Measurements from ENCODE around the gene FOXL1. TPM values are rescaled to one million over a fixed set of nuclear protein-coding genes. Genes with fewer than 3 reads are reported as not detected.
"Not testable (repeated sequence)": the region's sequence is repeated elsewhere in the genome, so short reads cannot be mapped to it uniquely, and the experiment has no call there.

Gene FOXL1
- total RNA-seq, 1 donor from 2014 or later = 8.2 TPM

DNA sequence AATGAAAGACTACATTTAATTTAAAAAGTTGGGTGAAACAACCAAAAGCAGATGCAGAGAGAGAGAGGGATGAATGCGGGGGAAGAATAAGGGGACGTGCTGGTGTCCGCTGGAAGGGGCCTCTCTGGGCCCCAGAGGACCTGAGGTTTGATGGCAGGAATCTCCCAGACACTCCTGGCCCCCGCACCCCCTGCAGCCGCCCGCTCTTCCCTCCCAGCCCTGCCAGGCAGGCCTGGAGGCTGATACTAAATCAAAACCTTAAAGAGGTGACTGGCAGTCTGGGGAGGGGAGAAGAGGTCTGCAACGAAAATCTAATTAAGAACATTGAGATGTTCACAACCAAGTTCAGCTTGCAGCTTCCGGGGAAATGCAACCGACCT, 2.4 kb downstream of the FOXL1 start:
- DNase-seq (ENCODE audit: low spot score) = no peak

- no peak for DNase-seq (ENCODE audit: low spot score)
Observed at GRCh38 chr16:86581458-86581857, 3.1 kb downstream of the FOXL1 start.

GRCh38 chr16:86584071-86584685, 5.8 kb downstream of the FOXL1 start:
- DNase-seq (ENCODE audit: low spot score) = no peak

DNA sequence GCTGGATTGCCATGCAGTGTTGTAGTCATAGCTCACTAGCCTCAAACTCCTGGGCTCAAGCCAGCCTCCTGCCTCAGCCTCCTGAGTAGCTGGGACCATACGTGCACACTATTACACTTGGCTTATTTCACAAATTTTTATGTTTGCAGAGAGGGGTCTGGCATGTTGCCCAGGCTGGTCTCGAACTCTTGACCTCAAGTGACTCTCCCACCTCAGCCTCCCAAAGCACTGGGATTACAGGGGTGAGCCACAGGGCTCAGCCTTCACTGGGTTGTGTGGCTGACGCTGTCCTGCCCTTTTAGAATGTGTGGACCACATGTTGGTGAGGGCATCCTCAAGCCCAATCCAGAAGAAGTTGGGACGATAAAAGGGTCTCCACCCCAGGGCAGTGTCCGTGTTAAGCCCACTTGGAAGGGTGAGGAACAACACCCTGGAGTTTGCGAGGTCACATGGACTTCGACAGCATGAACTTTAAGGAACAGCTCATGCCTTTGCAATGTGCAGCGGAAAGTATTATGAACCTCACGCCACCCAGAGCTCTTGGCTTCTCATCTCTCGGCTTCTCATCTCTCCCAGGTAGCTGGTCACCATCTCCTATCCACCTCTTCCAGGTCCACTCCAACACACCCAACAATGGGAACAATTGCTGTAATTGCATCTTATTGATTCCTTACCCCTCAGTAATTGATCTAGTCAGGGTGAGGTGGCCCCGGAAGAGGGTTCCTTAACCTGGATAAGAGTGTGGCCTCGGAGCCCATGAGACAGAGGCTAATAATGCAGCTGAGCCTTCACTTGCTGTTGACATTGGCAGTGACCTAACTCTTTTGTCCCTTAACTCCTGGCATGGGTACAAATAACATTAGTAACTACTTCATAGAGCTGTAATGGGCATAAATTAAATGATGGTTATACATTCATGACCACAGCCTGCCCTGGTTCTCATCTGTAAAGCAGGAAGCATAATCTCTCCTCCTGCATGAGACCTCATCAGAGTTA, 6.7 kb downstream of the FOXL1 start:
- peak; percentile 66 for DNase-seq (ENCODE audit: low spot score)

- DNase-seq (ENCODE audit: low spot score) = no peak
Observed at GRCh38 chr16:86585821-86586611, 7.7 kb downstream of the FOXL1 start.

DNA sequence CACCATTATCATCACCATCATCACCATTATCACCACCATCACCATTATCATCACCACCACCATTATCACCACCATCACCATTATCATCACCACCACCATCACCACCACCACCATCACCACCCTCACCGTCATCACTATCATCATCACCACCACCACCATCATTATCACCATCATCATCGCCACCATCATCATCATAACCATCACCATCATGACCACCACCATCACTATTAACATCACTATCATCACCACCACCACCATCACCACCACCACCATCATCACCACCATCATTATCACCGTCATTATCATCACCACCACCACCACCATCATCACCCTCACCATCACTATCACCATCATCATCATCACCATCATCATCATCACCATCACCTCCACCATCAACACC, 9.1 kb downstream of the FOXL1 start:
- DNase-seq (ENCODE audit: low spot score) = no peak

- not testable (repeated sequence) for DNase-seq (ENCODE audit: low spot score)
Observed at GRCh38 chr16:86587955-86588354, 9.6 kb downstream of the FOXL1 start.

DNA sequence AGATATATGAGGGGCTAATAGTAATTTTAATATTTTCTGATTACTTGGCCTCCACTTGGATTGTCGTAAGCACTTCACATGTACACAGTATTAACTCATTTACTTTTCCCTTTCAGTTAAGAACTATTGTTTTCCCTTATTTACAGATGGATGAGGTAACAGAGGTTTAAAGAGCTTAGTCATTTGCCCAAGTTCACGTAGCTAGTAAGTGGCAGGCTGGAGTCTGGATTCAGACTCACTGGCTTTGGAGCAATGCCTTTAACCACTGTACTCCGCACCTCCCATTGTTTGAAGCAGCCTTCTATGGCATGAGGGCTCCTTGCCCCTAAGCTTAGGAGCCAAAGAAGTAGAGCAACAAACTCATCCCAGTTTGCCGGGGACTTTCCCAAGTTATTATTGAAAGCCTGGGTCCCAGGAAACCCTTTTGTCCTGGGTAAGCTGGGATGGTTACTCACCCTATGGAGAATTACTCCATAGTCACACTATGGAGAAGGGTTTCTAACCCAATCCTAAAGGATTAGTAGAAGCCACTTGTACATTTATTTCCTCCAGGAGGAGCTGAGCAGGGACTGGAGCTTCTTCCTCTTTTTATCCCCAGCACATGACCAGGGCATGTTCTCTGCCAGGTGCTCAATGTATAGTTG, 12.3 kb downstream of the FOXL1 start:
- no peak for DNase-seq (ENCODE audit: low spot score)

GRCh38 chr16:86591270-86591669, 12.9 kb downstream of the FOXL1 start:
- no peak for DNase-seq (ENCODE audit: low spot score)

DNA sequence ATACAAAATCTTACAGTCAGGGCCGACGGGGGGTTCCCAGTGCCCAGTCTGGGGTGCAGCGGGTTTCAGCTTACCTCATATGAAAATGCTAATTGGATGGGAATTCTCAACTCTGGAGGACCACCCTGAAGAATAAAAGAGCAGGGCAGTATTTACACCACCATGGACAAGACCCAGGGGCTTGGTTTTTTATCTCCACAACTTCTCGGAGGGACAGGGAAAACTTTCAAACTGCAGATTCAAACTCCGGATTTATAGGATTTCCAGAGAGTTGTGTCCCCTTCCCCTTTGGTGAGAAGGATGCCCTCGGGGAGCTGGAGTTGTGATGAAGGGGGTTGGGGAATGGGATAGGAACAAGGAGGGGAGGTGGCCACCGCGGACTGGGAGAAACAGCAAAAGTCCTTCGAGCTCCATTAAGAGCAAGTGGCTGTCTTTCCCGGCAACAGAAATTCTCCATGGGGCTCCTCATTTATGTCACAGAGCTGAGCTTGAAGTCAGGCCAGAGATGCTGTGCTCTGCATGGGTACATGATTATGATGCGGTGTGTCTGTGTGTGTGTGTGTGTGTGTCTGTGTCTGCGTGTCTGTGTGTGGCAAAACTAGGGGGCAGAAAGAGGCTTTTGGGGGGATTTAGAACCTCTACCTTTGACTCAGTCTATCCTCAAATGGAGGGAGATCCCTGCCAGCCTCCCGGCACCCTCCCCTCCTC, 15.7 kb downstream of the FOXL1 start:
- no peak for DNase-seq (ENCODE audit: low spot score)

GRCh38 chr16:86594721-86595120, 16.4 kb downstream of the FOXL1 start:
- DNase-seq (ENCODE audit: low spot score) = no peak

DNA sequence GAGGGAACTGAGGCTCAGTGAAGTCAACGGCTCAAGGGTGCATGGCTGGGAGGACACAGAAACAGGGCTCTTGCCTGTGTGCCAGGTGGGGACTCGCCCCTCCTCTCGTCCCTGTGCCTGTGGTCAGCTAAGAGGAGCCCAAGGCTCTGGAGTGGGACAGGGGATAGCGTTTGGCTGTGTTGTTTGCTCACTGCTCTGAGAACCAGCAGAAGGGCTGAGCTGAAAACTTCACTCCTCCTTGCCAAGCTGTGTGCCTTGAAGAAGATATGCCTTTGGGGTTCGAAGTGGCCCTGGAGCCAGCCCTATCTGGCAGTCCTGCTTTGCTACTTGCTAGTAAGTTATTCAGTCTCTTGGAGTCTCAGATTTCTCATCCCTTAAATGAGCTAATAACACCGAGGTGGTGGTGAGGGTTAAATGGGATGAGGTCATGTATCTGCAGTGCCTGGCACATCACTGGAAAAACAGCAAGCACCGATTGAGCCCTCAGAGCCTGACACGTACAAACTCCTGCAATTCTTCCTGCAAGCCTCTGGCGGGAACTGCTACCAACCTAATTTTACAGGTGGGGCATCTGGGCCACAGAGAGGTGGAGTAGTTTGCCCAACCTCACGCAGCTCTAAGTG, 17.7 kb downstream of the FOXL1 start:
- no peak for DNase-seq (ENCODE audit: low spot score)

GRCh38 chr16:86597126-86597879, 19.0 kb downstream of the FOXL1 start:
- no peak for DNase-seq (ENCODE audit: low spot score)

- DNase-seq (ENCODE audit: low spot score) = no peak
Observed at GRCh38 chr16:86597880-86598606, 19.7 kb downstream of the FOXL1 start.

- DNase-seq (ENCODE audit: low spot score) = no peak
Observed at GRCh38 chr16:86598607-86599565, 20.5 kb downstream of the FOXL1 start.

- DNase-seq (ENCODE audit: low spot score) = no peak
Observed at GRCh38 chr16:86601356-86601755, 23.0 kb downstream of the FOXL1 start.

GRCh38 chr16:86602521-86602920, 24.2 kb downstream of the FOXL1 start:
- DNase-seq (ENCODE audit: low spot score) = no peak

Data from mucosa of gallbladder (tissue), 1 donor.